GM04503 (cell line): ENCODE results near the gene KIAA1328.

Experiments used
- DNase-seq: peaks from one replicate; pipeline ENCODE4 v3.0.0-alpha.2; 2012; ENCODE audit warnings: low read depth

KIAA1328 gene

GRCh38 chr18:37253394-37254235 lies 424.7 kb downstream of the KIAA1328 start:
- no peak for DNase-seq

GRCh38 chr18:37254236-37254754 lies 425.4 kb downstream of the KIAA1328 start:
- no peak for DNase-seq

- no peak for DNase-seq
These were observed 426.0 kb downstream of the KIAA1328 start for GRCh38 chr18:37254973-37255372.

- no peak for DNase-seq
These were observed 429.2 kb downstream of the KIAA1328 start for GRCh38 chr18:37258131-37258530.

GRCh38 chr18:37258819-37259218 lies 429.9 kb downstream of the KIAA1328 start:
- DNase-seq: no peak

GRCh38 chr18:37259711-37260110 lies 430.8 kb downstream of the KIAA1328 start:
- DNase-seq: no peak

GRCh38 chr18:37260367-37261093 lies 431.6 kb downstream of the KIAA1328 start:
- DNase-seq: no peak

- DNase-seq: no peak
These were observed 432.4 kb downstream of the KIAA1328 start for GRCh38 chr18:37261246-37261840.

- DNase-seq: no peak
These were observed 433.1 kb downstream of the KIAA1328 start for GRCh38 chr18:37261988-37262387.

- no peak for DNase-seq
These were observed 436.0 kb downstream of the KIAA1328 start for GRCh38 chr18:37264956-37265355.

GRCh38 chr18:37265382-37265781 lies 436.5 kb downstream of the KIAA1328 start:
- no peak for DNase-seq

- no peak for DNase-seq
These were observed 437.4 kb downstream of the KIAA1328 start for GRCh38 chr18:37266290-37266689.

- DNase-seq: no peak
These were observed 441.2 kb downstream of the KIAA1328 start for GRCh38 chr18:37270038-37270665.

GRCh38 chr18:37270666-37271052 lies 441.7 kb downstream of the KIAA1328 start:
- DNase-seq: no peak

GRCh38 chr18:37272226-37272625 lies 443.3 kb downstream of the KIAA1328 start:
- no peak for DNase-seq

- DNase-seq: no peak
These were observed 443.9 kb downstream of the KIAA1328 start for GRCh38 chr18:37272841-37273240.

- DNase-seq: no peak
These were observed 445.6 kb downstream of the KIAA1328 start for GRCh38 chr18:37274309-37275236.

GRCh38 chr18:37275237-37275741 lies 446.4 kb downstream of the KIAA1328 start:
- no peak for DNase-seq

GRCh38 chr18:37276111-37276890 lies 447.4 kb downstream of the KIAA1328 start:
- DNase-seq: no peak

GRCh38 chr18:37277804-37278203 lies 448.9 kb downstream of the KIAA1328 start:
- DNase-seq: no peak
